CD4-positive, alpha-beta T cell treated with Interleukin-17A for 4 hours (primary cell): ENCODE data around the gene SALL3.

ENCODE experiments used
- DNase-seq: peaks from one replicate; pipeline ENCODE4 v3.0.0-alpha.2; 2020; ENCODE audit warnings: mixed read lengths

SALL3 gene

GRCh38 chr18:78965917-78966792 is 13.5 kb upstream of the SALL3 start:
- DNase-seq, result no peak

- no peak for DNase-seq
Observed at GRCh38 chr18:78966793-78967106, 12.9 kb upstream of the SALL3 start.

DNA sequence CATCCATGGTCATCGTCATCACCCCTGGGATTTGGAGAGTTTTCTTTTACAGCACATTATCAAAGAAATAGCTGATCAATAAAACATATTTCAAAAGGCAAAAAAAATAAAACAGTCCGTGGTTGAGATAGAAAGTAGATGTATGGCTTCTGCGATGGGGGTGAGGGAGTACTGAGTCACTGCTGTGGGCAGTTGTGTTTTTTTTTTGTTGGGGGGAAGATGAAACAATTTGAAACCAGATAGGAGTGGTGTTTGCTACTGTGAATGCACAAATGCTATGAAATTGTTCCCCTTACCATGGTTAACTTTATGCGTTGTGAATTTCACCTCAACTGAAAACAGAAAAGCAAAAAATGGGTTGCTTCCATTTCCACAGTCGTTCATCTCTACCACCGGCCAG is 11.9 kb upstream of the SALL3 start:
- DNase-seq, result no peak

GRCh38 chr18:78969574-78970315 is 9.9 kb upstream of the SALL3 start:
- no peak for DNase-seq

GRCh38 chr18:78970774-78971333 is 8.8 kb upstream of the SALL3 start:
- DNase-seq, result no peak

DNA sequence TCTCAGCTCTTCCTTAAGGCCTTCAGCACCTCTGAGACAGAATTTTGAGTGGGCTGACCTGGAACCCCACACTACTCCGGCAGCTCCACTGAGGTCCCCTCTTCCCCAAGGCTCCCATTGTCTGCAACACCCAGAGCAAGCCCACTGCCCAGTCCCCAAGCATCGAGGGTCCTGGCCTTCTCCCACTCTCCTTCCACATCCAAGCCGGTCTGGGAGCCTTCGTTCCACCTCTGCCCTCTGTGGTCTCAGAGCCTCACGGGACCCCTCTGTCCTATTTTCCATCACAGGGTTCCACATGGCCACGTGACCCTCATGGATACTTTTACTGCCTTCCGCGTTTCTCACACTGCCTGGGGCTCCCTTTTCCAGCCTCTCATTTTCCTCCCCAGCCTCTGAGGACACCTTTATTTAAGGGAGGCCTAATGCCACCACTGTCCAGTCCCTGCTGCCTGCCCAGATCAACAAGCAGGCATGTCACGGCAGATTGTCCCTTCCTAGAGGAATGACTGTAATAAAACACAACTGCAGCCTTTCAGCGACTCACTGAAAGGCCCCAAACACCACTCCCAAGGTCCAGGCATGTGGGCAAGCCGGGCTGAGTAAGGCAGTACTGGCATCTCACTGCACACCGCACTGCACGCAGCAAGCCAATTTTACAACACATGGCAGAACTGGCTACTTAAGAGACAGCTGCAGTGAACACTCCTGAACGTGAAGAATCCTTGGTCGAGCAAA is 7.9 kb upstream of the SALL3 start:
- DNase-seq, result no peak

DNA sequence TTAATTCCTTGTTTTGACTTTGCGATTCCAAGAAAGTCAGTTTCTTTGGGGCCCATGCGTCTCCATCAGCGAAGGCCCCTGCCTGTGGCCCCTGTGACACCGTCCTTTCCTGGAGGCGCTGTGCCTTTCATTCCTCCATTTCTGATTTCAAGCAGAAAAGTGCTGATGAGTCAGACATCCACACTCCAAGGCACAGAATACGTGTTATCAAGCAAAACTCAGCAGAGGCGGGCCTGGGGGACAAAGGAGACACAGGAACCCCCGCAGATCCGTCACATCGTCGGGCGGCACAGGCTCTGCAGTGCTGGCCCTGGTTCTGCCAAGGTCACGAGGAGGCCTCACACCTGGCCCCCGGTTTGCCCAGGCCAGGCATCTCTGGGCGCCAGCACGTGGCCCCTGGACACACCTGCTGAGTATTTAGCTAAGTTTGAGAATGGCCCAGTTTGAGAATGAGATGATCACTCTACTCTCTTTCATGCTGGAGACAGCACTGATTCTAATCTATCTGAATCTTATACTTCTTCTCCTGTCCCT is 7.2 kb upstream of the SALL3 start:
- no peak for DNase-seq

DNA sequence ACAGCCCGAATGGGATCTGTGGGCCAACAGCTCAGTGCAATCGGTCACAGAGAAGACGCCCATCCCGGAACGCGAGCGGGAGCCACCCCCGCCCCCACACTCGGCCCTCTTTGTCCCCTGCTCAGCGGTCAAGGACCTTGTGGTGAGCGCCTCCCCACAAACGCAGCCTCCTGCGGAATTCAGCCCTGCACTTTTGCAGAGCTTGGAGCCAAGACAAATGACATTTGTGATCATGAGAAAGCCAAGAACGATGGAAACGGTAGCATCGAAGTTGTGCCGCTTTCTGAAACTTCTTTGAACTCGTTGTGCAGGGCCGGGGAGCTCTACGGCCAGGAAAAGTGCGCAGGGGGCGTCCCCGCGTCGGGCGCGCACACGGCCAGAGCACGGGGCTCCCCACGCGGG is 6.7 kb upstream of the SALL3 start:
- DNase-seq, result no peak

GRCh38 chr18:78973357-78974083 is 6.1 kb upstream of the SALL3 start:
- DNase-seq, result no peak

DNA sequence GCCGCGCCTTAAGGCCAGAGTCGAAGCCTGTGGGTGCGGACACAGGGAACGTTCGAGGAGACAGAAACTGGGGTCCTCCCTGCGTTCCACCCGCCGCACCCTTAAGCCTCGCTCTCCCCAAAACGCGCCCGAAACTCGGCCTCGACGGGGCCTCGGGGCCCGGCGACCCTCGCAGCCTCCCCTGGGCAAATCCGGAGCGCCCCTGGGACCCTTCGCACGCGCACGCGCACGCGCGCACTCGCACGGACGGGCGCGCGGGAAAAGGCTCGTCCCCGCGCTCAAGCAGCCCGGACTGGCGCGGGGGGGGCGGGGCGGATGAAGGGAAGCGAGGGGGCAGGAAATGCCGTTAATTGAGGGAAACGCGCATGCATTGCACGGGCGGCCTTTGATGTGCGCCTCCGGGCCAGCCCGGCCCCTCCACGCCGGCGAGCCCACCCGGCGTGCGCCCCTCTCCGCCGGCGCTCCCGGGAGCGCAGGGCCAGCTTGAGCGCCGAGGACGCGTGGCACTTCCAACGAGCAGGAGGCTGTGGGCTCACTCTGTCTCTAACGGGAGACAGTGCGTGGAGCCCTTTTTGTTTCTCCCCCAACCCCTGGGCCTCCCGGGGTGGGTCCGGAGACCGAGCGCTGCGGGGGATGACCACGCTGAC is 5.4 kb upstream of the SALL3 start:
- no peak for DNase-seq

DNA sequence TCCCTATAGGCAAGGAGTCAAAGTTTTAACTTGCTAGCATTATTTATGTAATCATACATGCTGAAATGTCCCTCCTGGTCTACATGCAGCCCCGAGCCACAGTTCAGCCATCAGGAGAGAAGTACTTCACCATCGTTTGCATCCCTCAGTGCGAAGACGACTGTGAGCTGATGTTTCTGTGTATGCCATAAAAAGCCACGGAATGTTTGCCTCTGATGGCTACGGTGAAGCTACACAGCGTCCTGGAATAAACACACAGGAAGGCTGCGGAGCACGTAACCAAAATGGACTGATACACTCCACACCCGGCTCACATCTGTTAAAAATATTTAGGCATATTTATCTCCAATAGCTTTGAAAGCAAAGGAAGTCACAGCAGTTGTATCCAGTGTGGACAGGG is 4.3 kb upstream of the SALL3 start:
- no peak for DNase-seq

DNA sequence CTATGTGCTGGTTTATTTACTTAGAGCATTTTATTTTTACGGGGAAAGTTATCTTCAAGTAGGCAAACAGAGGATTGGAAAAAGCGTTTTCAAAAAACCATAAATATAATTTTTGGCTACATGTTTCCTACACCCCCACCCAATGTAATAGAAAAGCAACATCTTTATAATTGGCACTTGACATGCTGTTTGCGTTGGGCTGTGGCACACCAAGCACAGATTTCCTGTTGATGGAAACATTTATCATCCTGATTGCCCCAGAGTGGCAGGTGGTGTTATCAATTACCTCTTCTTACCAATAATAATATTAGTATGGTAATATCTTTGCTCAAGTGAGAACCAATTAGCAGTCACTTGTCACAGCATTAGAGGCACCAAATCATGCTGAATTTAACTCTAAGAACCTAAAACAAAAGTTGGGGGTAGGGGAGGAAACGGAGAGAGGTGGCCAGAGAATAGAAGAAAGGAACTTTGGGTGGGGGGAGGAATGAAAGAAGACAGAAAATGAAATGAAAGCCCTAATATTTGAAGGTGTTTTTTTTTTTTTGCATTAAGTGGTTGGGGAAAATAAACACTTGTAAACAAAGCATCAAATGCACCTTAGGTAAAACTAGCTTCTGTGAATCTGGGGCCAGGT is 3.8 kb upstream of the SALL3 start:
- no peak for DNase-seq

DNA sequence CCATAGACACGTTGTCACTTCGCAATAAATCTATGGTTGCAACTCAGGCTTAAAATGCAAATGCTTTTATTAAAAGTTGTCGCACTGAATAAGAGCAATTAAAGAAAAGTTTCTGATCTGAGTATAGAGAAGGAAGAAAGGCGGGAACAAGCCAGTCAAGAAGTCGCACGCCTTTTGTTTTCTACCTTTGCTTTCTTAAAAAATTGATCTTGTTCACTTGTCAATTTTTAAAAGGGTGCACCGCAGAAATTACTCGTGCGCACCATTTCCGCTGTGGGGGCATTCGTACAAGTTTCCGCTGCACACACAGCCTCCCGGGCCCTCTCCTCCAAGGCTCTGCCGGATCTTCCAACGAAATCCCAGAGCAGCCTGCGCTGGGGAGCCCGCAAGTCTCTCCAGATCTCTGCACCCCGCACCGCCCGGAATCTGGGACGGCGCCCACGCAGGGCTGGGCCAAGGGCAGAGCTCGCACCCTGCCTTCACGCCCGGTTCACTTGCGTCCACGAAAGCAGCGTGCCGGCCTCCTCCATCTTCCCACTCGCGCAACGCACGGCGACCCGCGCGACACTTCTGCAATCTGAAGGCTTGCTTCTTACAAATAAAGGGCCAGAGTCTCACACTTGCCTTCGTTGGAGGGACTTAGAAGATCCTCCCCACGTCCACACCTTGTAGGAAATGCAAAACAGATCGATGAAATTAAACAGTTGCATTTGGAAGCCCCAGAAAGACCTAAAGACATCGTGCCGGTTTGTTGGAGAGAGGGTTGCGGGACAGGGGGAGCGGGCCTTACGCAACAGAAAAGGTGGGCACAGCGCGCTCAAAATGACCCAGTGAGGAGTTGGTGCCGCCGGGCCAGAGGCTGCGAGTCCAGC is 2.6 kb upstream of the SALL3 start:
- no peak for DNase-seq

DNA sequence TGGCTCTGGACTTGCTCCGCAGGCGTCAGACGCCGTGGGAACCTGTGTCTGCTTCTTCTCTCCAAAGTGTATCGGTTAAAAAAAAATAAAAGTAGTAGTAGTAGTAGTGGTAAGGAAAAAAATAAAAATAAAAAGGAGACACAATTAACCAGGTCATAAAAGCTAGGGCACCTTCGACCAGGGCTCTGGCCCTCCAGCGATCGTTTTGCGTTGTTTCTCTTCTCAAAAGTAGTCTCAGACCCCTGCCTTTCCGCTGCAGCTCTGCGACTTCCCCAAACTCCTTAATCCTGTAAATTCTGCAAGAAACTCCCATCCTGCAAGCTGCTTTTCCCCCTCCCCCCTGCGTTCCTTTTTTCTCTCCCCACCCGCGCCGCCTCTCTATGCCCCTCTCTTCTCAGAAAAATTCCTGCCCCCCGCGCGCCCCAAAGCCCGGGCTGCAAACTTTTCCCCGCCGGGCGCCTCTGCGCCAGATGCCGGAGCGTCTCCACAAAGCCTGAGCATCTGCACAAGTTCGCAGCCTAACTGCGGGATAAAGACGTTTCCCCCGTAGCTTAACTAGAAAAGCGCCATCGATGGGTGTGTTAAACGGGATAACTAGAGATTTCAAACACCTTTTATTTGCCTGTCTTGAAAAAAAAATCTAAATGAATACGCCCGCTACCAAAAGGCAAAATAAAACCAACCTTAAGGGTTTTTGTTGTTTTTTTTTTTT is 1.8 kb upstream of the SALL3 start:
- no peak for DNase-seq

- DNase-seq, result no peak
Observed at GRCh38 chr18:78978349-78979055, 1.1 kb upstream of the SALL3 start.

DNA sequence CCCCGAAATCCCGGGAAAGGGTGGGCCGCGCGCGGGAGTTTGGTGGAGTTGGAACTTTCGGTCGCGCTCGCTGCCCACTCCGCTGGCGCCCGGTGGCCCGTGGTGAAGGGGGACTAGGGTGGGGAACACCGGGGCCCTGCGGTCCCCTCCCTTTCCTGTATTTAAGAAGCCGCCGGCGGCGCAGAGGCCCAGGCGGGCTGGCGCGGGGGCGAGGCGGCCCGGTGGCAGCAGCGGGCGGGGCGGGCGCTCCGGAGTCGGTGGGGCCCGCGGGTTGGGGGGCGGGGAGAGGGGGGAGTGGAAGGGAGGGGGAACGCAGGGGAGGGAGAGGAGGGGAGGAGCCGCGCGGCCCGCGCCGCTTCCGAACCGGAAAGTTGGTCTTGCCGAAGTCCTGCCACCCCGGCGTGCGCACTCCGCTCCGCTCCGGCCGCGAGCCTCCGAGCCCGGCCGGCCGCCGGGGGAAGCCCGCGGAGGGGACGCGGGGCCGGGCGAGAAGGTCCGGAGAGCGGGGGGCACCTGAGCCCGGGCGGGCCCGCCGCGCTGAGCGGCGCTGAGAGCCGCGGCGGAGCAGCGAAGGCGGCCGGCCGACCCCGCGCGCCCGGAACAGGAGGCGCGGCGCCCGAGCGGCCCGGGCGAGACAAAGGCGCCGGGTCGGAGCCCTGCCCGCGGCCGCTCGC is 425 bp upstream of the SALL3 start:
- no peak for DNase-seq

GRCh38 chr18:78980279-78980771 is 707 bp downstream of the SALL3 start:
- no peak for DNase-seq

GRCh38 chr18:78980777-78981380 is 1.3 kb downstream of the SALL3 start:
- DNase-seq, result no peak
